Measurements from ENCODE around the gene TNFRSF9.
"Not testable (repeated sequence)": the region's sequence is repeated elsewhere in the genome, so short reads cannot be mapped to it uniquely, and the experiment has no call there.

Gene TNFRSF9

GRCh38 chr1:7940745-7941436 lies at the start of gene TNFRSF9:
TNFRSF9 (minus strand) TSS chr1:7940839; CDS start chr1:7939994, 845 bp downstream.
- no peak for DNase-seq (ENCODE audit: low spot score)

GRCh38 chr1:7989762-7990428 lies 49.3 kb upstream of the TNFRSF9 start:
- no peak for DNase-seq (ENCODE audit: low spot score)

- no peak for DNase-seq (ENCODE audit: low spot score)
These were observed 47.9 kb upstream of the TNFRSF9 start for GRCh38 chr1:7988576-7988975.

GRCh38 chr1:7987528-7987927 lies 46.9 kb upstream of the TNFRSF9 start:
- no peak for DNase-seq (ENCODE audit: low spot score)

- DNase-seq (ENCODE audit: low spot score) = no peak
These were observed 45.4 kb upstream of the TNFRSF9 start for GRCh38 chr1:7985851-7986612.

- DNase-seq (ENCODE audit: low spot score) = no peak
These were observed 44.2 kb upstream of the TNFRSF9 start for GRCh38 chr1:7984811-7985210.

- DNase-seq (ENCODE audit: low spot score) = no peak
These were observed 42.6 kb upstream of the TNFRSF9 start for GRCh38 chr1:7983086-7983778.

- DNase-seq (ENCODE audit: low spot score) = no peak
These were observed 40.3 kb upstream of the TNFRSF9 start for GRCh38 chr1:7980984-7981383.

- DNase-seq (ENCODE audit: low spot score) = no peak
These were observed 34.7 kb upstream of the TNFRSF9 start for GRCh38 chr1:7975212-7975865.

GRCh38 chr1:7973086-7973485 lies 32.4 kb upstream of the TNFRSF9 start:
- DNase-seq (ENCODE audit: low spot score) = no peak

- DNase-seq (ENCODE audit: low spot score) = no peak
These were observed 31.6 kb upstream of the TNFRSF9 start for GRCh38 chr1:7972285-7972684.

- no peak for DNase-seq (ENCODE audit: low spot score)
These were observed 30.4 kb upstream of the TNFRSF9 start for GRCh38 chr1:7971024-7971423.

GRCh38 chr1:7970246-7970645 lies 29.6 kb upstream of the TNFRSF9 start:
- DNase-seq (ENCODE audit: low spot score) = no peak

GRCh38 chr1:7967651-7968050 lies 27.0 kb upstream of the TNFRSF9 start:
- no peak for DNase-seq (ENCODE audit: low spot score)

GRCh38 chr1:7967196-7967595 lies 26.6 kb upstream of the TNFRSF9 start:
- no peak for DNase-seq (ENCODE audit: low spot score)

- DNase-seq (ENCODE audit: low spot score) = no peak
These were observed 23.8 kb upstream of the TNFRSF9 start for GRCh38 chr1:7964476-7964875.

GRCh38 chr1:7963841-7964240 lies 23.2 kb upstream of the TNFRSF9 start:
- DNase-seq (ENCODE audit: low spot score) = not testable (repeated sequence)

GRCh38 chr1:7963378-7963730 lies 22.7 kb upstream of the TNFRSF9 start:
- DNase-seq (ENCODE audit: low spot score) = not testable (repeated sequence)

- no peak for DNase-seq (ENCODE audit: low spot score)
These were observed 22.2 kb upstream of the TNFRSF9 start for GRCh38 chr1:7962636-7963377.

- no peak for DNase-seq (ENCODE audit: low spot score)
These were observed 21.3 kb upstream of the TNFRSF9 start for GRCh38 chr1:7962014-7962335.

Measured in left forelimb (tissue), 1 donor.